ENCODE results near the gene FXR2.
A peak's percentile ranks its signal among the peaks of the same experiment; 100 is the strongest.

The FXR2 gene

GRCh38 chr17:7614425-7615264, at the start of gene FXR2:
FXR2 (minus strand) TSS chr17:7614897; CDS start chr17:7614532, 365 bp downstream.
- Histone ChIP-seq H3K9me3 (ENCODE audit: control insufficient read depth in 1 of 2, low read length in 2 of 2) (no peaks in the 10 kb centered on the region), H3K4me1 (ENCODE audit: control insufficient read depth in 1 of 2, insufficient read depth in 2 of 2, low read length in 2 of 2) (peaks cover 18 to 24% of the 10 kb centered on the region in 2 donors), H3K27me3 (ENCODE audit: control insufficient read depth in 1 of 2, insufficient read depth in 2 of 2, low read length in 2 of 2) (no peaks in the 10 kb centered on the region), H3K27ac (ENCODE audit: low read depth, low read length) (peak within 1 kb of the TSS; percentile 85), H3K4me3 (ENCODE audit: low read depth in 1 of 2, low read length in 2 of 2) (peak within 1 kb of the TSS; percentile 81 to 83), H3K9ac (ENCODE audit: low read depth in 1 of 2, low read length in 2 of 2) (peak within 1 kb of the TSS; percentile 88 to 89), H3K36me3 (ENCODE audit: control insufficient read depth in 1 of 2, insufficient read depth in 2 of 2, low read length in 2 of 2) (peaks cover 0 to 11% of the 10 kb centered on the region in 2 donors)

GRCh38 chr17:7656958-7657609, 42.4 kb upstream of the FXR2 start:
- Histone ChIP-seq H3K4me1 (ENCODE audit: control insufficient read depth in 1 of 2, insufficient read depth in 2 of 2, low read length in 2 of 2) (no peaks in the 10 kb centered on the region), H3K9ac (ENCODE audit: low read depth in 1 of 2, low read length in 2 of 2) (no peak overlapping the region), H3K4me3 (ENCODE audit: low read depth in 1 of 2, low read length in 2 of 2) (no peak overlapping the region), H3K27me3 (ENCODE audit: control insufficient read depth in 1 of 2, insufficient read depth in 2 of 2, low read length in 2 of 2) (peaks cover 16 to 21% of the 10 kb centered on the region in 2 donors), H3K36me3 (ENCODE audit: control insufficient read depth in 1 of 2, insufficient read depth in 2 of 2, low read length in 2 of 2) (no peaks in the 10 kb centered on the region), H3K9me3 (ENCODE audit: control insufficient read depth in 1 of 2, low read length in 2 of 2) (no peaks in the 10 kb centered on the region), H3K27ac (ENCODE audit: low read depth, low read length) (no peak overlapping the region)

GRCh38 chr17:7655541-7655840, 40.8 kb upstream of the FXR2 start:
- Histone ChIP-seq H3K36me3 (ENCODE audit: control insufficient read depth in 1 of 2, insufficient read depth in 2 of 2, low read length in 2 of 2) (no peaks in the 10 kb centered on the region), H3K4me1 (ENCODE audit: control insufficient read depth in 1 of 2, insufficient read depth in 2 of 2, low read length in 2 of 2) (peaks cover 5 to 6% of the 10 kb centered on the region in 2 donors), H3K9me3 (ENCODE audit: control insufficient read depth in 1 of 2, low read length in 2 of 2) (no peaks in the 10 kb centered on the region), H3K9ac (ENCODE audit: low read depth in 1 of 2, low read length in 2 of 2) (no peak overlapping the region), H3K27me3 (ENCODE audit: control insufficient read depth in 1 of 2, insufficient read depth in 2 of 2, low read length in 2 of 2) (peaks cover 29 to 34% of the 10 kb centered on the region in 2 donors), H3K27ac (ENCODE audit: low read depth, low read length) (no peak overlapping the region), H3K4me3 (ENCODE audit: low read depth in 1 of 2, low read length in 2 of 2) (no peak overlapping the region)

- Histone ChIP-seq H3K27ac (ENCODE audit: low read depth, low read length) (no peak overlapping the region), H3K27me3 (ENCODE audit: control insufficient read depth in 1 of 2, insufficient read depth in 2 of 2, low read length in 2 of 2) (peaks cover 32 to 37% of the 10 kb centered on the region in 2 donors), H3K9ac (ENCODE audit: low read depth in 1 of 2, low read length in 2 of 2) (no peak overlapping the region), H3K9me3 (ENCODE audit: control insufficient read depth in 1 of 2, low read length in 2 of 2) (no peaks in the 10 kb centered on the region), H3K4me3 (ENCODE audit: low read depth in 1 of 2, low read length in 2 of 2) (no peak overlapping the region), H3K36me3 (ENCODE audit: control insufficient read depth in 1 of 2, insufficient read depth in 2 of 2, low read length in 2 of 2) (no peaks in the 10 kb centered on the region), H3K4me1 (ENCODE audit: control insufficient read depth in 1 of 2, insufficient read depth in 2 of 2, low read length in 2 of 2) (peaks cover 9% of the 10 kb centered on the region in 2 donors)
These were observed 40.3 kb upstream of the FXR2 start for GRCh38 chr17:7654832-7655540.

GRCh38 chr17:7652388-7653356, 38.0 kb upstream of the FXR2 start:
- Histone ChIP-seq H3K27ac (ENCODE audit: low read depth, low read length) (no peak overlapping the region), H3K36me3 (ENCODE audit: control insufficient read depth in 1 of 2, insufficient read depth in 2 of 2, low read length in 2 of 2) (no peaks in the 10 kb centered on the region), H3K4me1 (ENCODE audit: control insufficient read depth in 1 of 2, insufficient read depth in 2 of 2, low read length in 2 of 2) (peaks cover 9% of the 10 kb centered on the region in 2 donors), H3K9me3 (ENCODE audit: control insufficient read depth in 1 of 2, low read length in 2 of 2) (no peaks in the 10 kb centered on the region), H3K9ac (ENCODE audit: low read depth in 1 of 2, low read length in 2 of 2) (no peak overlapping the region), H3K27me3 (ENCODE audit: control insufficient read depth in 1 of 2, insufficient read depth in 2 of 2, low read length in 2 of 2) (peaks cover 35 to 41% of the 10 kb centered on the region in 2 donors), H3K4me3 (ENCODE audit: low read depth in 1 of 2, low read length in 2 of 2) (no peak overlapping the region)

GRCh38 chr17:7651665-7652387, 37.1 kb upstream of the FXR2 start:
- no peak overlapping the region for H3K9ac ChIP-seq (ENCODE audit: low read depth in 1 of 2, low read length in 2 of 2)
- H3K4me3 ChIP-seq (ENCODE audit: low read depth in 1 of 2, low read length in 2 of 2): peak overlapping the region in 1 of 2 donors; percentile 60
- no peak overlapping the region for H3K27ac ChIP-seq (ENCODE audit: low read depth, low read length)
- H3K27me3 ChIP-seq (ENCODE audit: control insufficient read depth in 1 of 2, insufficient read depth in 2 of 2, low read length in 2 of 2): peaks cover 35 to 41% of the 10 kb centered on the region in 2 donors
- peaks cover 9% of the 10 kb centered on the region in 2 donors for H3K4me1 ChIP-seq (ENCODE audit: control insufficient read depth in 1 of 2, insufficient read depth in 2 of 2, low read length in 2 of 2)
- H3K9me3 ChIP-seq (ENCODE audit: control insufficient read depth in 1 of 2, low read length in 2 of 2): no peaks in the 10 kb centered on the region
- no peaks in the 10 kb centered on the region for H3K36me3 ChIP-seq (ENCODE audit: control insufficient read depth in 1 of 2, insufficient read depth in 2 of 2, low read length in 2 of 2)

- Histone ChIP-seq H3K9me3 (ENCODE audit: control insufficient read depth in 1 of 2, low read length in 2 of 2) (no peaks in the 10 kb centered on the region), H3K9ac (ENCODE audit: low read depth in 1 of 2, low read length in 2 of 2) (no peak overlapping the region), H3K27ac (ENCODE audit: low read depth, low read length) (no peak overlapping the region), H3K4me1 (ENCODE audit: control insufficient read depth in 1 of 2, insufficient read depth in 2 of 2, low read length in 2 of 2) (peaks cover 9% of the 10 kb centered on the region in 2 donors), H3K27me3 (ENCODE audit: control insufficient read depth in 1 of 2, insufficient read depth in 2 of 2, low read length in 2 of 2) (peaks cover 35 to 41% of the 10 kb centered on the region in 2 donors), H3K4me3 (ENCODE audit: low read depth in 1 of 2, low read length in 2 of 2) (peak overlapping the region; percentile 60), H3K36me3 (ENCODE audit: control insufficient read depth in 1 of 2, insufficient read depth in 2 of 2, low read length in 2 of 2) (no peaks in the 10 kb centered on the region)
These were observed 36.5 kb upstream of the FXR2 start for GRCh38 chr17:7651097-7651664.

GRCh38 chr17:7650509-7651096, 35.9 kb upstream of the FXR2 start, which contains the start of gene ATP1B2:
ATP1B2 (plus strand) TSS chr17:7650926; CDS start chr17:7651519, 593 bp downstream.
- peaks cover 35 to 41% of the 10 kb centered on the region in 2 donors for H3K27me3 ChIP-seq (ENCODE audit: control insufficient read depth in 1 of 2, insufficient read depth in 2 of 2, low read length in 2 of 2)

More at GRCh38 chr17:7650509-7651096, 35.9 kb upstream of the FXR2 start, which contains the start of gene ATP1B2:
- H3K36me3 ChIP-seq (ENCODE audit: control insufficient read depth in 1 of 2, insufficient read depth in 2 of 2, low read length in 2 of 2): no peaks in the 10 kb centered on the region
- no peaks in the 10 kb centered on the region for H3K9me3 ChIP-seq (ENCODE audit: control insufficient read depth in 1 of 2, low read length in 2 of 2)
- peaks cover 9% of the 10 kb centered on the region in 2 donors for H3K4me1 ChIP-seq (ENCODE audit: control insufficient read depth in 1 of 2, insufficient read depth in 2 of 2, low read length in 2 of 2)
- no peak within 1 kb of the TSS for H3K9ac ChIP-seq (ENCODE audit: low read depth in 1 of 2, low read length in 2 of 2)
- peak within 1 kb of the TSS; percentile 60 for H3K4me3 ChIP-seq (ENCODE audit: low read depth in 1 of 2, low read length in 2 of 2)
- H3K27ac ChIP-seq (ENCODE audit: low read depth, low read length): no peak within 1 kb of the TSS
